GM12878 (cell line): ENCODE results near the gene DCDC2C. TPM values are rescaled to one million over a fixed set of nuclear protein-coding genes. Genes with fewer than 3 reads are reported as not detected.

ENCODE experiments used
- ATAC-seq: fragments of 200-7000 bp; cut with Tn5 transposase; 3 replicates; pipeline ENCODE4 v1.9.1; 2020; ENCODE audit warnings: mild to moderate bottlenecking, moderate library complexity
- BruUV-seq: library from RNA; stranded (reverse); fragments of 400-500 nt; replicated peaks from 2 replicates; lab custom pipeline; 2021; lab: Mats Ljungman, UMichigan
- CTCF ChIA-PET: fragments of 300-600 bp; sonication (Branson Sonifier 250); formaldehyde crosslinking; extraction: SDS; loops from one replicate; lab custom pipeline; 2021; ENCODE audit warnings: inconsistent platforms; lab: Yijun Ruan, JAX
- POLR2A ChIA-PET: fragments of 350-600 bp; formaldehyde crosslinking; extraction: SDS; loops from one replicate; lab custom pipeline; 2021; ENCODE audit warnings: inconsistent platforms; lab: Charles Lee
- RAD21 ChIA-PET: fragments of 300-600 bp; sonication (Branson Sonifier 250); formaldehyde crosslinking; loops from one replicate; lab custom pipeline; 2023; ENCODE audit warnings: antibody characterized with exemption; ENCODE audit not compliant: unreplicated experiment; lab: Charles Lee
- SMC1A ChIA-PET: fragments of 300-600 bp; sonication (Branson Sonifier 250); formaldehyde crosslinking; loops from one replicate; lab custom pipeline; 2023; ENCODE audit not compliant: unreplicated experiment, uncharacterized antibody; lab: Charles Lee
- DNase-seq: peaks from one replicate; pipeline ENCODE4 v3.0.0-alpha.2; 2011; ENCODE audit warnings: low read depth, low spot score
- FAIRE-seq: peaks from 3 replicates; lab custom pipeline; 2011; peaks lifted over from hg19 to GRCh38; lab: Jason Lieb, UNC
- H2AFZ ChIP-seq: 2 replicates; pipeline ENCODE4 v1.6.0; 2011; ENCODE audit warnings: low read depth, low read length, control low read depth; ENCODE audit not compliant: control insufficient read depth
- H3K27ac ChIP-seq: 2 replicates; pipeline ENCODE4 v1.5.1; 2011; ENCODE audit warnings: control low read depth; ENCODE audit not compliant: control insufficient read depth, insufficient read depth
- H3K27me3 ChIP-seq, 2 experiments: replicated peaks in 1 of 2; 2 replicates each; pipeline versions ENCODE4 v1.6.0 to v1.6.1; 2011; ENCODE audit warnings: low read length in 1 of 2; ENCODE audit not compliant: control insufficient read depth in 2 of 2, insufficient read depth in 2 of 2
- H3K36me3 ChIP-seq, 2 experiments: 2 replicates each; pipeline ENCODE4 v1.5.1; 2011; ENCODE audit warnings: low read length in 1 of 2; ENCODE audit not compliant: control insufficient read depth in 2 of 2, insufficient read depth in 2 of 2
- H3K4me1 ChIP-seq: 2 replicates; pipeline ENCODE4 v1.6.1; 2011; ENCODE audit warnings: mild to moderate bottlenecking, low read length, moderate library complexity, mixed read lengths; ENCODE audit not compliant: control insufficient read depth, insufficient read depth
- H3K4me2 ChIP-seq: 2 replicates; pipeline ENCODE4 v1.6.0; 2011; ENCODE audit warnings: control low read depth; ENCODE audit not compliant: control insufficient read depth, insufficient read depth
- H3K4me3 ChIP-seq: fragments of 200-600 bp; sonication (generic); 2 replicates; pipeline ENCODE4 v1.5.1; 2016
- H3K79me2 ChIP-seq: 2 replicates; pipeline ENCODE4 v1.6.0; 2011; ENCODE audit warnings: low read length; ENCODE audit not compliant: control insufficient read depth, insufficient read depth
- H3K9ac ChIP-seq: 2 replicates; pipeline ENCODE4 v1.8.0; 2011; ENCODE audit warnings: low read length, control low read depth, mixed read lengths; ENCODE audit not compliant: control insufficient read depth, insufficient read depth
- H3K9me3 ChIP-seq: replicated peaks from 3 replicates; pipeline ENCODE4 v1.5.1; 2011; ENCODE audit warnings: mild to moderate bottlenecking, low read length; ENCODE audit not compliant: control insufficient read depth, insufficient read depth
- H4K20me1 ChIP-seq: 2 replicates; pipeline ENCODE4 v1.6.0; 2011; ENCODE audit not compliant: control insufficient read depth, insufficient read depth
- CTCF ChIP-seq, 3 experiments: IDR thresholded peaks in 2 of 3; conservative IDR thresholded peaks in 1 of 3; 2 replicates each; pipeline ENCODE4 v1.5.1; 2011; ENCODE audit warnings: low read depth in 3 of 3, low read length in 3 of 3, mild to moderate bottlenecking in 3 of 3, control low read depth in 2 of 3, moderate library complexity in 2 of 3, inconsistent platforms in 1 of 3, mixed read lengths in 1 of 3; ENCODE audit not compliant: control insufficient read depth in 2 of 3, insufficient read depth in 1 of 3; ENCODE audit errors: extremely low read depth in 1 of 3
- MTA3 ChIP-seq: IDR thresholded peaks from 2 replicates; pipeline ENCODE4 v1.6.1; 2012; ENCODE audit warnings: low read length, inconsistent platforms, borderline replicate concordance
- MXI1 ChIP-seq: fragments of 150-350 bp; IDR thresholded peaks from 2 replicates; pipeline ENCODE4 v1.6.1; 2011; ENCODE audit warnings: low read depth, mild to moderate bottlenecking, inconsistent platforms, low read length, improper control_type of control experiment
- RAD21 ChIP-seq: IDR thresholded peaks from 2 replicates; pipeline ENCODE4 v1.6.1; 2011; ENCODE audit warnings: mild to moderate bottlenecking, low read depth, low read length, moderate library complexity; ENCODE audit not compliant: insufficient read depth
- RFX5 ChIP-seq: IDR thresholded peaks from 2 replicates; pipeline ENCODE4 v1.6.1; 2011; ENCODE audit warnings: low read depth, low read length, improper control_type of control experiment
- SMC3 ChIP-seq: IDR thresholded peaks from 2 replicates; pipeline ENCODE4 v1.6.1; 2011; ENCODE audit warnings: low read length, improper control_type of control experiment, borderline replicate concordance
- WGBS: methylation state at CpG from one replicate; pipeline ENCODE4 v1.1.6; 2016; ENCODE audit warnings: low lambda C conversion rate; ENCODE audit not compliant: insufficient replicate concordance, insufficient coverage; ENCODE audit errors: missing lambda C conversion rate; 5-methylcytosine and 5-hydroxymethylcytosine counted together
- in situ Hi-C: fragments of 300-500 bp; cut with MboI; formaldehyde crosslinking; loops from 9 replicates; pipeline ENCODE4 v1.14.3; 2018; ENCODE audit warnings: mixed read lengths
- intact Hi-C: fragments of 100-400 bp; cut with micrococcal nuclease; formaldehyde crosslinking; loops from one replicate; pipeline ENCODE4 v1.14.2; 2022; ENCODE audit not compliant: unreplicated experiment
- polyA plus RNA-seq, 11 experiments: library from polyadenylated mRNA; depleted of rRNA in 4 of 11; unstranded in 6 of 11; stranded (reverse) in 5 of 11; fragments of >200 nt; fragmentation: Nextera tagmentation in 4 of 11; fragmentation: Illumina TruSeq in 1 of 11; extraction: Ambion mirVana in 4 of 11; extraction: Trizol in 1 of 11; gene quantifications; 1 replicate in 1 of 11; 2 replicates in 10 of 11; pipeline versions ENCODE4 v1.2.1 to v1.2.3, GENCODE V29; 2011 to 2016; ENCODE audit warnings: inconsistent platforms in 2 of 11, missing spikeins in 2 of 11, low read depth in 1 of 11
- total RNA-seq, 4 experiments: library from RNA; depleted of rRNA in 3 of 4; stranded (reverse); fragments of >200 nt in 3 of 4; fragmentation: Illumina TruSeq in 1 of 4; extraction: Trizol in 1 of 4; gene quantifications; 2 replicates each; pipeline versions ENCODE4 v1.2.1 to v1.2.3, GENCODE V29; 2013 to 2021

The DCDC2C gene
- total and polyA plus RNA-seq, 10 of the 15 experiments (the other 5 are each of a cell fraction or from before 2014, with no cell fraction given) = not detected

- Histone ChIP-seq H3K4me1 (no peaks in the 10 kb centered on the region), H3K4me3 (no peak overlapping the region), H3K9me3 (no peaks in the 10 kb centered on the region), H2AFZ (no peak overlapping the region), H3K9ac (no peak overlapping the region), H3K27ac (no peak overlapping the region), H3K27me3 (no peaks in the 10 kb centered on the region; a peak in 2 of 4 replicates), H3K4me2 (no peak overlapping the region), H3K79me2 (no peaks in the 10 kb centered on the region), H4K20me1 (no peaks in the 10 kb centered on the region), H3K36me3 (no peaks in the 10 kb centered on the region)
- DNase-seq (no peak), ATAC-seq (peak; percentile 63), FAIRE-seq (peak; percentile 71)
- intact Hi-C loops = loop anchor here (1.0 kb wide), 2 partner anchors 52 to 99 kb away; no protein-coding TSS in a partner anchor
- RAD21 ChIA-PET = interaction anchor here (1.0 to 2.4 kb wide), 3 partner anchors 17 to 99 kb away, joined by 3 to 15 read pairs (median 4); no protein-coding TSS in a partner anchor
- POLR2A ChIA-PET = interaction anchor here (1.3 kb wide), 1 partner anchor 52 kb away, joined by 3 read pairs; no protein-coding TSS in a partner anchor
- WGBS = 19% methylated on average over 22 of the region's 22 CpGs
- no TSS peak for BruUV-seq
- CTCF ChIA-PET = interaction anchor here (0.8 to 4.5 kb wide), 18 partner anchors 13 to 326 kb away, joined by 3 to 51 read pairs (median 4); no protein-coding TSS in a partner anchor
- peak; percentile 38; the same call in 1 of the 2 replicates for TF ChIP-seq SMC3
- TF ChIP-seq CTCF (IDR thresholded peaks at IDR 0.05 in 2 of 3, conservative IDR thresholded peaks at IDR 0.05 in 1 of 3; ENCODE audit: control insufficient read depth in 2 of 3, extremely low read depth in 1 of 3, insufficient read depth in 1 of 3, low read depth in 3 of 3, low read length in 3 of 3) = peak; percentile 37 to 63 (median 59); a peak in 5 of 6 replicates
- no peak for TF ChIP-seq RFX5
- TF ChIP-seq MTA3 = no peak
- TF ChIP-seq MXI1 = no peak
- TF ChIP-seq RAD21 = peak; percentile 64
- in situ Hi-C loops = no loop called here
- SMC1A ChIA-PET = interaction anchor here (0.6 to 2.4 kb wide), 6 partner anchors 14 to 80 kb away, joined by 3 to 10 read pairs (median 4); no protein-coding TSS in a partner anchor
Observed at GRCh38 chr2:3728104-3729054, 25.0 kb downstream of the DCDC2C start.
